Spleen (tissue), 11 donors: Measurements from ENCODE around the gene RAN. TPM values are rescaled to one million over a fixed set of nuclear protein-coding genes. Genes with fewer than 3 reads are reported as not detected.

Experiments used
- DNase-seq: peaks from one replicate; pipeline ENCODE4 v3.0.0-alpha.2; 2020
- H3K27ac ChIP-seq, 8 donors: fragments of 200-600 bp; sonication (generic) in 7 of 8; 1 replicate in 4 of 8; 2 replicates in 4 of 8; pipeline versions ENCODE4 v1.5.0 to v1.8.0; 2016 to 2021; ENCODE audit warnings: inconsistent platforms in 4 of 8, mild to moderate bottlenecking in 4 of 8, moderate library complexity in 1 of 8
- H3K27me3 ChIP-seq, 7 donors: fragments of 200-600 bp; sonication (generic) in 6 of 7; replicated peaks in 1 of 7; 1 replicate in 4 of 7; 2 replicates in 3 of 7; pipeline versions ENCODE4 v1.5.0 to v1.8.0; 2016 to 2021; ENCODE audit warnings: inconsistent platforms in 3 of 7, mild to moderate bottlenecking in 1 of 7
- H3K36me3 ChIP-seq, 6 donors: fragments of 200-600 bp; sonication (generic) in 5 of 6; 1 replicate in 4 of 6; 2 replicates in 2 of 6; pipeline versions ENCODE4 v1.5.0 to v1.8.0; 2016 to 2021; ENCODE audit warnings: inconsistent platforms in 2 of 6
- H3K4me1 ChIP-seq, 6 donors: fragments of 200-600 bp; sonication (generic) in 5 of 6; 1 replicate in 3 of 6; 2 replicates in 3 of 6; pipeline versions ENCODE4 v1.5.0 to v1.8.0; 2016 to 2021; ENCODE audit warnings: inconsistent platforms in 3 of 6
- H3K4me3 ChIP-seq, 8 donors: fragments of 200-600 bp; sonication (generic) in 7 of 8; 1 replicate in 4 of 8; 2 replicates in 4 of 8; pipeline versions ENCODE4 v1.5.0 to v1.8.0; 2016 to 2021; ENCODE audit warnings: inconsistent platforms in 4 of 8, mild to moderate bottlenecking in 4 of 8, moderate library complexity in 2 of 8
- H3K9me3 ChIP-seq, 8 donors: fragments of 200-600 bp; sonication (generic) in 7 of 8; 1 replicate in 4 of 8; 2 replicates in 4 of 8; pipeline versions ENCODE4 v1.5.0 to v1.8.0; 2016 to 2021; ENCODE audit warnings: inconsistent platforms in 4 of 8
- POLR2A ChIP-seq, 3 donors: fragments of 450-650 bp; IDR thresholded peaks; one replicate each; pipeline ENCODE4 v1.5.1; 2017; ENCODE audit warnings: antibody characterized with exemption in 3 of 3, mild to moderate bottlenecking in 1 of 3
- POLR2AphosphoS5 ChIP-seq, 3 donors: sonication (generic); formaldehyde crosslinking; IDR thresholded peaks; one replicate each; pipeline ENCODE4 v1.5.1; 2017; ENCODE audit warnings: antibody characterized with exemption in 3 of 3
- WGBS, 5 donors: extraction: QIAGEN DNeasy Blood & Tissue Kit in 3 of 5; methylation state at CpG; one replicate each; pipeline versions ENCODE4 v1.1.5 to v1.1.7; 2013 to 2018; 5-methylcytosine and 5-hydroxymethylcytosine counted together
- intact Hi-C: fragments of 100-400 bp; cut with DNase I; formaldehyde crosslinking; loops from one replicate; pipeline ENCODE4 v1.15.0; 2023; ENCODE audit warnings: low total_unique reads
- polyA plus RNA-seq, 3 donors: library from polyadenylated mRNA; stranded (reverse); fragments of 200-250 nt; gene quantifications; one replicate each; pipeline ENCODE4 v1.2.1, GENCODE V29; 2013
- total RNA-seq, 7 donors: library from RNA; depleted of rRNA in 3 of 7; stranded (reverse); fragments of >200 nt in 3 of 7; fragmentation: NEBNext Ultra II Directional in 4 of 7; extraction: Animal tissue kit (Norgen Biotek cat#: 25700) in 4 of 7; gene quantifications; one replicate each; pipeline versions ENCODE4 v1.1.0 to v1.2.1, GENCODE V29; 2016 to 2021
- TF ChIP-seq, protein P1 (sequence below), 11 experiments: fragments of 200-600 bp in 7 of 11; fragments of 450-650 bp in 4 of 11; sonication (generic) in 4 of 11; IDR thresholded peaks in 8 of 11; conservative IDR thresholded peaks in 3 of 11; 1 replicate in 7 of 11; 2 replicates in 4 of 11; pipeline versions ENCODE4 v1.4.0 to v1.8.0; 2016 to 2021; ENCODE audit warnings: antibody characterized with exemption in 11 of 11, inconsistent platforms in 4 of 11, mild to moderate bottlenecking in 1 of 11
- donor health status: healthy with polysubstance abuse.
- donor health status: DM: no; HTN: no; CAD: no; lungs with moderate emphysema.
- donor health status: DM: no; HTN: no; CAD: no.
- donor health status: Bipolar disorder and iron deficiency.
- donor health status: healthy.
- donor health status: DM: no; HTN: no; CAD: no.
- donor health status: DM: yes; HTN: yes; CAD: no.

Gene RAN
- total and polyA plus RNA-seq, 10 donors, result 128 to 423 (median 293) TPM

DNA sequence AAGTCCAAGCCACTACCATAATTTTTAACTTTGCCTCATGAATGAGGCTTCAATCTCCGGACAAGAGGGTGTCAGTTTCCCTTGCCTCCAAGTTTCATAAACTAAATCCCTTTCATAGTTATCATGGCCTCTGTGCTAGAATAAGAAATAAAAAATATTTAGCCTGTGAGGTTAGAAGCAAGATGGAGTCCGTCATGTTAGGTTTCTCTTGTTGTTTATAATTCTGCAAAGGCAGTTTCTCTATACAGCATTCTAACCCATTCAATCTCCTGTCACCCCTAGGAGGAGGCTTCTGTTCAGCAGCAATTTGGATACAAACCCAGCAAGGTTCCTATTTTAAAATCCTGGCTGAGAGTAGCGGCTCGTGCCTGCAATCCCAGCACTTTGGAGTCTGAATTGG lies 15.8 kb upstream of the RAN start:
- Histone ChIP-seq H3K4me3 (no peak overlapping the region), H3K27me3 (peaks cover 0 to 23% (median 0%) of the 10 kb centered on the region in 7 donors), H3K4me1 (no peaks in the 10 kb centered on the region), H3K27ac (no peak overlapping the region), H3K36me3 (no peaks in the 10 kb centered on the region), H3K9me3 (peaks cover 0 to 15% (median 10%) of the 10 kb centered on the region in 8 donors)
- DNase-seq, result no peak
- intact Hi-C loops, result no loop called here
- TF ChIP-seq POLR2AphosphoS5 (IDR thresholded peaks at IDR 0.05) (no peak), POLR2A (IDR thresholded peaks at IDR 0.05) (no peak)
- TF ChIP-seq, protein P1, sequence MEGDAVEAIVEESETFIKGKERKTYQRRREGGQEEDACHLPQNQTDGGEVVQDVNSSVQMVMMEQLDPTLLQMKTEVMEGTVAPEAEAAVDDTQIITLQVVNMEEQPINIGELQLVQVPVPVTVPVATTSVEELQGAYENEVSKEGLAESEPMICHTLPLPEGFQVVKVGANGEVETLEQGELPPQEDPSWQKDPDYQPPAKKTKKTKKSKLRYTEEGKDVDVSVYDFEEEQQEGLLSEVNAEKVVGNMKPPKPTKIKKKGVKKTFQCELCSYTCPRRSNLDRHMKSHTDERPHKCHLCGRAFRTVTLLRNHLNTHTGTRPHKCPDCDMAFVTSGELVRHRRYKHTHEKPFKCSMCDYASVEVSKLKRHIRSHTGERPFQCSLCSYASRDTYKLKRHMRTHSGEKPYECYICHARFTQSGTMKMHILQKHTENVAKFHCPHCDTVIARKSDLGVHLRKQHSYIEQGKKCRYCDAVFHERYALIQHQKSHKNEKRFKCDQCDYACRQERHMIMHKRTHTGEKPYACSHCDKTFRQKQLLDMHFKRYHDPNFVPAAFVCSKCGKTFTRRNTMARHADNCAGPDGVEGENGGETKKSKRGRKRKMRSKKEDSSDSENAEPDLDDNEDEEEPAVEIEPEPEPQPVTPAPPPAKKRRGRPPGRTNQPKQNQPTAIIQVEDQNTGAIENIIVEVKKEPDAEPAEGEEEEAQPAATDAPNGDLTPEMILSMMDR (IDR thresholded peaks at IDR 0.05 in 8 of 11, conservative IDR thresholded peaks at IDR 0.05 in 3 of 11), result no peak
- WGBS, 5 donors, result 74 to 90% (median 89%) methylated on average over 4 of the region's 4 CpGs

GRCh38 chr12:130858084-130858483 lies 13.8 kb upstream of the RAN start:
- Histone ChIP-seq H3K27ac (no peak overlapping the region), H3K27me3 (peaks cover 0 to 23% (median 0%) of the 10 kb centered on the region in 7 donors), H3K4me3 (no peak overlapping the region), H3K4me1 (no peaks in the 10 kb centered on the region), H3K9me3 (peaks cover 0 to 21% (median 10%) of the 10 kb centered on the region in 8 donors), H3K36me3 (no peaks in the 10 kb centered on the region)
- intact Hi-C loops, result no loop called here
- DNase-seq, result no peak
- TF ChIP-seq, protein P1 (IDR thresholded peaks at IDR 0.05 in 8 of 11, conservative IDR thresholded peaks at IDR 0.05 in 3 of 11), result no peak
- TF ChIP-seq POLR2A (IDR thresholded peaks at IDR 0.05) (no peak), POLR2AphosphoS5 (IDR thresholded peaks at IDR 0.05) (no peak)
- 80 to 90% (median 86%) methylated on average over 4 of the region's 4 CpGs for WGBS, 5 donors

DNA sequence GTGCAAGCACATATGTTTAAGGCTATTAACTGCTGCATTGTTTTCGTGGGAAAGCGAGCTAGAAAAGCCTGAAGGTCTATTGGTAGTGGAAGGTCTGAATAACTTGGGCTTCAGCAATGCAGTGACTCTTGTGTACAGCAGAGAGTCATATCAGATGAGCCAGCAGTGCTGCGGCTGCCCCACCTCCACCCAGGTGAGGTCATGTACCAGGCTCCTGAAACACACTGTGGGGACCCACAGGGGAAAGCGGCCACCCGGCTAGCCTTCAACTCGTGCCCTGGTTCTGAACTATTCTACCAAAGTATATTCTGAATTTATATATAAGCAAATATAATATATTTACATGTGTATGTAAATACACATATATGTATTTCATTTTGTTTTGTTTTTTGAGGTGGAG lies 12.7 kb upstream of the RAN start:
- Histone ChIP-seq H3K4me3 (no peak overlapping the region), H3K9me3 (peaks cover 0 to 21% (median 10%) of the 10 kb centered on the region in 8 donors), H3K4me1 (no peaks in the 10 kb centered on the region), H3K27ac (no peak overlapping the region), H3K27me3 (peaks cover 0 to 15% (median 0%) of the 10 kb centered on the region in 7 donors), H3K36me3 (no peaks in the 10 kb centered on the region)
- intact Hi-C loops, result no loop called here
- whole genome bisulfite sequencing, 5 donors, result 90 to 98% (median 96%) methylated on average over 6 of the region's 6 CpGs
- peak; percentile 57 for DNase-seq
- TF ChIP-seq POLR2A (IDR thresholded peaks at IDR 0.05), result no peak
- TF ChIP-seq, protein P1 (IDR thresholded peaks at IDR 0.05 in 8 of 11, conservative IDR thresholded peaks at IDR 0.05 in 3 of 11), result no peak
- TF ChIP-seq POLR2AphosphoS5 (IDR thresholded peaks at IDR 0.05), result no peak

DNA sequence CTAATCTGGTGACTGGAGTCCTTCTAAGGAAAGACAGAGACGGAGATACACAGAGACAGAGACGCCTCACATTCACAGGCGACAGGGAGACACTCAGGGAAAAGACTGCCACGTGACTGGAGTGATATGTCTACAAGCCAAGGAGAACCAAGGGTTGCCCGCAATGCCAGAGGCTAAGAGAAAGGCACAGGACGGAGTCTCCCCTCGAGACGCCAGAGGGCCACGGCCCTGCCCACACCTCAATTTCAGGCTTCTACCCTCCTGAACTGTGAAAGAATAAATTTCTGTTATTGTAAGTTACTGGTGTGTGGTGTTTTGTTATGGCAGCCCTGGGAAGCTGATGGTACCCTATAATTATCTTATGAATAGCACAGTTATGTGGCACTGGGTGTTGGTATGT lies 11.6 kb upstream of the RAN start:
- H3K36me3 ChIP-seq, result no peaks in the 10 kb centered on the region
- no peak overlapping the region for H3K27ac ChIP-seq
- TF ChIP-seq POLR2A (IDR thresholded peaks at IDR 0.05) (no peak), POLR2AphosphoS5 (IDR thresholded peaks at IDR 0.05) (no peak)
- TF ChIP-seq, protein P1 (IDR thresholded peaks at IDR 0.05 in 8 of 11, conservative IDR thresholded peaks at IDR 0.05 in 3 of 11), result no peak
- intact Hi-C loops, result no loop called here
- H3K4me1 ChIP-seq, result no peaks in the 10 kb centered on the region
- peaks cover 0 to 21% (median 10%) of the 10 kb centered on the region in 8 donors for H3K9me3 ChIP-seq
- H3K4me3 ChIP-seq, result no peak overlapping the region
- H3K27me3 ChIP-seq, result peaks cover 0 to 4% (median 0%) of the 10 kb centered on the region in 7 donors
- peak; percentile 17 for DNase-seq
- WGBS, 5 donors, result 89 to 94% (median 92%) methylated on average over 9 of the region's 9 CpGs
